SK-N-SH (cell line): ENCODE results near the gene MDH2. TPM values are rescaled to one million over a fixed set of nuclear protein-coding genes. Genes with fewer than 3 reads are reported as not detected.
"Not testable (repeated sequence)": the region's sequence is repeated elsewhere in the genome, so short reads cannot be mapped to it uniquely, and the experiment has no call there.

Experiments
- CTCF ChIA-PET: fragments of 300-600, 350-600 bp; formaldehyde crosslinking; extraction: SDS; loops from one replicate; lab custom pipeline; 2021; lab: Yijun Ruan, JAX
- POLR2A ChIA-PET: fragments of 350-600 bp; sonication (Branson Sonifier 250); formaldehyde crosslinking; extraction: SDS; loops from one replicate; lab custom pipeline; 2020; ENCODE audit warnings: antibody characterized with exemption, inconsistent platforms; lab: Yijun Ruan, JAX
- DNase-seq: peaks from one replicate; pipeline ENCODE4 v3.0.0; 2012
- H2AFZ ChIP-seq: fragments of 200-600 bp; sonication (generic); 2 replicates; pipeline ENCODE4 v1.8.1; 2016; ENCODE audit warnings: antibody characterized with exemption, mild to moderate bottlenecking, low read depth
- H3F3A ChIP-seq: fragments of 200-600 bp; sonication (generic); replicated peaks from 2 replicates; pipeline ENCODE3; 2016; ENCODE audit warnings: antibody characterized with exemption, mild to moderate bottlenecking; ENCODE audit not compliant: insufficient read depth
- H3K27ac ChIP-seq, 2 experiments: fragments of 200-500 bp in 1 of 2; fragments of 200-600 bp in 1 of 2; sonication (Bioruptor generic) in 1 of 2; sonication (generic), shearing (Covaris generic) in 1 of 2; 2 replicates each; pipeline versions ENCODE4 v1.5.1 to v1.6.1; 2014 to 2016; ENCODE audit warnings: low read depth in 2 of 2, inconsistent platforms in 1 of 2, low read length in 1 of 2, mild to moderate bottlenecking in 1 of 2, mixed read lengths in 1 of 2
- H3K27me3 ChIP-seq: fragments of 200-600 bp; sonication (generic), shearing (Covaris generic); 2 replicates; pipeline ENCODE4 v1.6.1; 2016; ENCODE audit warnings: mixed run types; ENCODE audit not compliant: insufficient read depth
- H3K36me3 ChIP-seq, 2 experiments: fragments of 200-500 bp in 1 of 2; fragments of 200-600 bp in 1 of 2; sonication (Bioruptor generic) in 1 of 2; sonication (generic) in 1 of 2; replicated peaks in 1 of 2; 2 replicates each; pipeline versions ENCODE3 to v1.5.1; 2014 to 2016; ENCODE audit warnings: low read length in 1 of 2, mild to moderate bottlenecking in 1 of 2; ENCODE audit not compliant: insufficient read depth in 2 of 2, control insufficient read depth in 1 of 2
- H3K4me1 ChIP-seq, 2 experiments: fragments of 200-500 bp in 1 of 2; fragments of 200-600 bp in 1 of 2; sonication (Bioruptor generic) in 1 of 2; sonication (generic), shearing (Covaris generic) in 1 of 2; 2 replicates each; pipeline versions ENCODE4 v1.5.1 to v1.6.1; 2014 to 2016; ENCODE audit warnings: low read depth in 1 of 2, low read length in 1 of 2, mixed run types in 1 of 2; ENCODE audit not compliant: insufficient read depth in 2 of 2, control insufficient read depth in 1 of 2
- H3K4me2 ChIP-seq: fragments of 200-600 bp; sonication (generic), shearing (Covaris generic); 2 replicates; pipeline ENCODE4 v1.6.1; 2017; ENCODE audit warnings: mixed run types
- H3K4me3 ChIP-seq, 2 experiments: fragments of 200-500 bp in 1 of 2; fragments of 200-600 bp in 1 of 2; sonication (Bioruptor generic) in 1 of 2; sonication (generic), shearing (Covaris generic) in 1 of 2; 2 replicates each; pipeline versions ENCODE4 v1.5.1 to v1.8.1; 2014 to 2016; ENCODE audit warnings: low read depth in 2 of 2, inconsistent platforms in 1 of 2, low read length in 1 of 2, mild to moderate bottlenecking in 1 of 2, mixed read lengths in 1 of 2, moderate library complexity in 1 of 2
- H3K79me2 ChIP-seq: fragments of 200-600 bp; sonication (generic); 2 replicates; pipeline ENCODE4 v1.8.1; 2017; ENCODE audit warnings: mild to moderate bottlenecking; ENCODE audit not compliant: insufficient read depth
- H3K9ac ChIP-seq: fragments of 200-600 bp; sonication (generic); 2 replicates; pipeline ENCODE4 v1.6.1; 2017; ENCODE audit warnings: mixed run types
- H3K9me2 ChIP-seq: fragments of 200-600 bp; sonication (generic); 2 replicates; pipeline ENCODE4 v1.6.1; 2017; ENCODE audit warnings: mixed run types
- H3K9me3 ChIP-seq: fragments of 200-600 bp; sonication (generic); 2 replicates; pipeline ENCODE4 v1.6.1; 2017; ENCODE audit warnings: mixed run types, mild to moderate bottlenecking, moderate library complexity
- H4K20me1 ChIP-seq: fragments of 200-600 bp; sonication (generic); 2 replicates; pipeline ENCODE4 v1.6.1; 2017; ENCODE audit warnings: mild to moderate bottlenecking, mixed run types; ENCODE audit not compliant: insufficient read depth
- EP300 ChIP-seq, 2 experiments: IDR thresholded peaks; 2 replicates each; pipeline versions ENCODE4 v1.4.0 to v1.6.1; 2012; ENCODE audit warnings: borderline replicate concordance in 1 of 2, low read depth in 1 of 2, low read length in 1 of 2
- NFIC ChIP-seq: IDR thresholded peaks from 2 replicates; pipeline ENCODE4 v1.4.0; 2012; ENCODE audit warnings: borderline replicate concordance
- RCOR1 ChIP-seq: fragments of 150-350 bp; IDR thresholded peaks from 2 replicates; pipeline ENCODE4 v1.6.1; 2017; ENCODE audit warnings: antibody characterized with exemption, low read length
- SIN3A ChIP-seq: IDR thresholded peaks from 2 replicates; pipeline ENCODE4 v1.6.1; 2012; ENCODE audit warnings: low read depth, mild to moderate bottlenecking, low read length, moderate library complexity, borderline replicate concordance
- TEAD4 ChIP-seq: IDR thresholded peaks from 2 replicates; pipeline ENCODE4 v1.4.0; 2012; ENCODE audit warnings: mild to moderate bottlenecking, borderline replicate concordance; ENCODE audit not compliant: insufficient read depth
- WGBS: methylation state at CpG from one replicate; pipeline ENCODE4 v1.1.6; 2017; ENCODE audit warnings: low lambda C conversion rate; 5-methylcytosine and 5-hydroxymethylcytosine counted together
- polyA plus RNA-seq, 3 experiments: library from polyadenylated mRNA; depleted of rRNA; stranded (reverse); fragments of >200 nt; gene quantifications; 2 replicates each; pipeline ENCODE4 v1.2.3, GENCODE V29; 2012

Gene MDH2
- polyA plus RNA-seq, 1 of the 3 experiments (the other 2 are of a cell fraction): 301 TPM

- no peak overlapping the region for H3K27ac ChIP-seq
- no peaks in the 10 kb centered on the region; the same call in 1 of the 2 replicates for H3K27me3 ChIP-seq
- no peaks in the 10 kb centered on the region for H3K9me3 ChIP-seq
- WGBS: 86% methylated on average over 10 of the region's 10 CpGs
- no peak overlapping the region for H3K4me2 ChIP-seq
- no peak overlapping the region for H2AFZ ChIP-seq
- DNase-seq: no peak
- no peak overlapping the region for H3K4me3 ChIP-seq
- H3K4me1 ChIP-seq: peaks cover 0 to 21% of the 10 kb centered on the region in 2 experiments; a peak in 2 of 4 replicates
- no peak overlapping the region for H3K9ac ChIP-seq
- POLR2A ChIA-PET: no interaction called here
- CTCF ChIA-PET: no interaction called here
- no peaks in the 10 kb centered on the region for H4K20me1 ChIP-seq
- H3K36me3 ChIP-seq: no peaks in the 10 kb centered on the region
- H3F3A ChIP-seq: peaks cover 15% of the 10 kb centered on the region
- TF ChIP-seq SIN3A (no peak), EP300 (IDR thresholded peaks at IDR 0.05; ENCODE audit: borderline replicate concordance in 1 of 2, low read depth in 1 of 2, low read length in 1 of 2) (no peak), NFIC (no peak), RCOR1 (no peak)
- no peaks in the 10 kb centered on the region for H3K79me2 ChIP-seq
- no peaks in the 10 kb centered on the region for H3K9me2 ChIP-seq
Measured at GRCh38 chr7:76089865-76090475, 42.1 kb downstream of the MDH2 start.

DNA sequence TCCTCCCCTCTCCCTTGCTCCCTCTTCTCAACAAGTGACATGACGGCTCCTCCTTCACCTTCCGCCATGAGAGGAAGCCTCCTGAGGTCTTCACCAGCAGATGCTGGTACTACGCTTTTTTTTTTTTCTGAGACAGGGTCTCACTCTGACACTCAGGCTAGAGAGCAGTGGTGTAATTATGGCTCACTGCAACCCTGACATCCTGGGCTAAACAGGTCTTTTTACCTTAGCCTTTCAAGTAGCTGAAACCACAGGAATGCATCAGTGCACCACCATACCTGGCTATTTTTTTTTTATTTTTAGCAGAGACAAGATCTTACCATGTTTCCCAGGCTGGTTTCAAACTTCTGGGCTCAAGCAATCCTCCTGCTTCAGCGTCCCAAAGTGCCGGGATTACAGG is 43.6 kb downstream of the MDH2 start:
- H2AFZ ChIP-seq: no peak overlapping the region
- H3F3A ChIP-seq: peaks cover 15% of the 10 kb centered on the region
- H3K9ac ChIP-seq: no peak overlapping the region
- H3K79me2 ChIP-seq: no peaks in the 10 kb centered on the region
- no peaks in the 10 kb centered on the region for H4K20me1 ChIP-seq
- ChIA-PET CTCF (interaction anchor here (1.1 kb wide), 1 partner anchor 44 kb away, joined by 3 read pairs; the partner anchor contains the start of gene STYXL1), POLR2A (no interaction called here)
- H3K27ac ChIP-seq: no peak overlapping the region
- H3K4me1 ChIP-seq: peaks cover 0 to 11% of the 10 kb centered on the region in 2 experiments; a peak in 2 of 4 replicates
- no peaks in the 10 kb centered on the region; the same call in 1 of the 2 replicates for H3K27me3 ChIP-seq
- no peak for DNase-seq
- no peaks in the 10 kb centered on the region for H3K9me3 ChIP-seq
- H3K4me3 ChIP-seq: no peak overlapping the region
- WGBS: 89% methylated on average over 5 of the region's 5 CpGs
- no peak for TF ChIP-seq TEAD4
- H3K9me2 ChIP-seq: no peaks in the 10 kb centered on the region
- no peak overlapping the region for H3K4me2 ChIP-seq
- H3K36me3 ChIP-seq: no peaks in the 10 kb centered on the region

DNA sequence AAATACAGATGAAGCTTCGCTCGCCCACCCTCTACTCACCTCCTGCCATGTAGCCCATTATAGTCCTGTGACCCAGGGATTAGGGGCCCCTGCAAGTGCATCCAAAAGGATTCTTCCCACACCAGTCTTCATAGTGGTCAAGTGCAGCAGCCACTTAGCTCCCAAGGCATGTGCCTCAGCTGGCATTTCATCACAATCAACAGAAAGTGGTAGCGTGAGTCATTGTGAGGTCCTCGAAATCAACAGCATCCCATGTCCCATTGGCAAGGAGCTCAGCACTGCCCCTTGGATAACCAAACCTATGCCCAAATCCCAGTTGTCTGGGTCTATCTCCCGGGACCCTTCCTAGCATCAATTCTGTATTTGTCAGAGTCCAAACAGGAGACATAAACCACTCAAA is 45.6 kb downstream of the MDH2 start:
- H3K36me3 ChIP-seq, H3F3A ChIP-seq, H3K9ac ChIP-seq, H2AFZ ChIP-seq, H3K4me3 ChIP-seq, H3K4me2 ChIP-seq, H3K27ac ChIP-seq, POLR2A ChIA-PET, H3K9me3 ChIP-seq, H3K79me2 ChIP-seq, CTCF ChIA-PET, H3K9me2 ChIP-seq, H3K4me1 ChIP-seq, DNase-seq, H4K20me1 ChIP-seq, H3K27me3 ChIP-seq: not testable (repeated sequence)
- 55% methylated on average over 4 of the region's 5 CpGs for WGBS

DNA sequence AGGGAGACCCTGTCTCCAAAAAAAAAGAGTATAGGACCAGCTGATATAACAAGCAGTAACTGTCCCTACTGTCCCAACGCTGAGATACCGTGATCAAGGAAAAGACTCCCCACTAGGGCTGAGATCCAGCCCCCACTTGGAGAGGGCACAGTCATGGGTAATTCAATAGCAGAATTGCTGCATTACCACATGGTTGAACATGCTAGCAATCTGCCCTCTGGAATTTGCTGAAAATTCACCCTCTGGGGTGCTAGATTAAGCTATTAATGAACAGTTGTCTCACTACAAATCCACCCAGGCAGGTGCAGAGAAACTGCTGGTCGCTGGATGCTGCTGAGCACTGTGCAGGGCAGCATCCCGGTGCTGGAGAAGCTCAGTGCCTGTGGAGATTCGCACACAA is 46.4 kb downstream of the MDH2 start:
- H3K9me3 ChIP-seq, POLR2A ChIA-PET, H4K20me1 ChIP-seq, H3K27me3 ChIP-seq, H3K9ac ChIP-seq, H3K4me3 ChIP-seq, H3K4me1 ChIP-seq, H3K4me2 ChIP-seq, H3K9me2 ChIP-seq, H3F3A ChIP-seq, CTCF ChIA-PET, DNase-seq, H3K79me2 ChIP-seq, H3K27ac ChIP-seq, H3K36me3 ChIP-seq, H2AFZ ChIP-seq: not testable (repeated sequence)
- 54% methylated on average over 5 of the region's 5 CpGs for WGBS
